ENCODE measurements around the gene SEMA3G. TPM values are rescaled to one million over a fixed set of nuclear protein-coding genes. Genes with fewer than 3 reads are reported as not detected.

Gene SEMA3G
- total RNA-seq, 2 experiments from 2014 or later = not detected

DNA sequence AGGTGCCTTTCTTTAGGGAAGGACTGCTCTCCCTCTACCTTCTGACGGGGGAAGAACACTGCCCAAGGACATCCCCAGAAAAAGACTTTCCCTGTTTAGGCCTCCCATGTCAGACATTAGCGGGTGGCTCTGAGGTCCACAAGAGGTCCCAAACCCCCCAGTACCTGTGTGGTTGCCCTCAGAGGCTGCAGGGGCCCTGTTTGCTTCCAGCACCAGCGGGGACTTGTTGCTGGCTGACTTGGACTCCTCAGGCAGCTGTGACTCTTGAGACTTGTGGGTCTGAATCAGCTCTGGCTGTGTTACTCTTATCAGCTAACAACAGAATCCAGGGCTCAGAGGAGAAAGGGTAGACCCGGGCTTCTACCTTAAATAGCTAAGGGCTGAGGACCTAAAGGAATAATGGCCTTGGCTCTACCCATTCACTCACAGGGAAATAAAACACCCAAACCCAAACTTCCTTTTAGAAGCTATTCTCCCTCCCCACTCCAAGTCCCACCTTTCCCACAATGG is 39.2 kb downstream of the SEMA3G start:
- Mint-ChIP-seq H3K4me3 (no peak overlapping the region), H3K27ac (peak overlapping the region; percentile 49), H3K36me3 (ENCODE audit: low read depth) (peaks cover 33% of the 10 kb centered on the region), H3K9me3 (no peaks in the 10 kb centered on the region), H3K27me3 (no peaks in the 10 kb centered on the region), H3K4me1 (ENCODE audit: low read depth) (peaks cover 22% of the 10 kb centered on the region)
- intact Hi-C loops (cut with micrococcal nuclease) = no loop called here
- no peak for ATAC-seq
- CTCF ChIA-PET = interaction anchor here (1.4 to 1.5 kb wide), 2 partner anchors 23 to 41 kb away, joined by 3 to 5 read pairs; no protein-coding TSS in a partner anchor
- TF ChIP-seq, protein P1, sequence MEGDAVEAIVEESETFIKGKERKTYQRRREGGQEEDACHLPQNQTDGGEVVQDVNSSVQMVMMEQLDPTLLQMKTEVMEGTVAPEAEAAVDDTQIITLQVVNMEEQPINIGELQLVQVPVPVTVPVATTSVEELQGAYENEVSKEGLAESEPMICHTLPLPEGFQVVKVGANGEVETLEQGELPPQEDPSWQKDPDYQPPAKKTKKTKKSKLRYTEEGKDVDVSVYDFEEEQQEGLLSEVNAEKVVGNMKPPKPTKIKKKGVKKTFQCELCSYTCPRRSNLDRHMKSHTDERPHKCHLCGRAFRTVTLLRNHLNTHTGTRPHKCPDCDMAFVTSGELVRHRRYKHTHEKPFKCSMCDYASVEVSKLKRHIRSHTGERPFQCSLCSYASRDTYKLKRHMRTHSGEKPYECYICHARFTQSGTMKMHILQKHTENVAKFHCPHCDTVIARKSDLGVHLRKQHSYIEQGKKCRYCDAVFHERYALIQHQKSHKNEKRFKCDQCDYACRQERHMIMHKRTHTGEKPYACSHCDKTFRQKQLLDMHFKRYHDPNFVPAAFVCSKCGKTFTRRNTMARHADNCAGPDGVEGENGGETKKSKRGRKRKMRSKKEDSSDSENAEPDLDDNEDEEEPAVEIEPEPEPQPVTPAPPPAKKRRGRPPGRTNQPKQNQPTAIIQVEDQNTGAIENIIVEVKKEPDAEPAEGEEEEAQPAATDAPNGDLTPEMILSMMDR (IDR thresholded peaks at IDR 0.05) = no peak
- no peak for DNase-seq
- POLR2A ChIA-PET = interaction anchor here (1.0 to 1.7 kb wide), 4 partner anchors 8 to 43 kb away, joined by 3 to 7 read pairs (median 4); no protein-coding TSS in a partner anchor

DNA sequence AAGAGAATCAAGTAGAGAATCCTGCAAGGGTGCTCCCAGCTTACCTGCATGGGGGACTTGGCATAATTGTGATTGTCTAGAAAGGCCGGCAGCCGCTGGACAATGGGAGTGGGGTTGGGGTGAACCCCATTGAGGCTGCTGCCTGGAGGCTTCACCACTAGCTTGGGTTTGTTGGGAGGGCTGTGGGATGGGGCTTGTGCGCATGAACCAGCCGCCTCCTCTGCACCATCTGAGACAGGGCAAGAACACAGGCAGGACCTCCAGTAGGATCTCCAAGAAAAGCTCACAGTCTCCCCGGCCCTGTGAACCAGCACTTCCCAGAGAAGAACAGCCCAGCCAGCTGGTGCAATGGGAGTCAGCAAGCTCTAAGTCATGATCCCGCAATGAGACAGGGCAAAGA is 39.8 kb downstream of the SEMA3G start:
- TF ChIP-seq, protein P1 (IDR thresholded peaks at IDR 0.05) = no peak
- intact Hi-C loops (cut with micrococcal nuclease) = no loop called here
- POLR2A ChIA-PET = interaction anchor here (1.0 to 1.3 kb wide), 2 partner anchors 9 to 347 kb away, joined by 3 read pairs; no protein-coding TSS in a partner anchor
- H3K4me3 Mint-ChIP-seq = no peak overlapping the region
- H3K27me3 Mint-ChIP-seq = no peaks in the 10 kb centered on the region
- no peaks in the 10 kb centered on the region for H3K9me3 Mint-ChIP-seq
- DNase-seq (no peak), ATAC-seq (no peak)
- peaks cover 33% of the 10 kb centered on the region for H3K36me3 Mint-ChIP-seq (ENCODE audit: low read depth)
- peaks cover 22% of the 10 kb centered on the region for H3K4me1 Mint-ChIP-seq (ENCODE audit: low read depth)
- H3K27ac Mint-ChIP-seq = peak overlapping the region; percentile 42
- CTCF ChIA-PET = interaction anchor here (0.7 to 1.5 kb wide), 2 partner anchors 15 to 42 kb away, joined by 3 read pairs; no protein-coding TSS in a partner anchor

DNA sequence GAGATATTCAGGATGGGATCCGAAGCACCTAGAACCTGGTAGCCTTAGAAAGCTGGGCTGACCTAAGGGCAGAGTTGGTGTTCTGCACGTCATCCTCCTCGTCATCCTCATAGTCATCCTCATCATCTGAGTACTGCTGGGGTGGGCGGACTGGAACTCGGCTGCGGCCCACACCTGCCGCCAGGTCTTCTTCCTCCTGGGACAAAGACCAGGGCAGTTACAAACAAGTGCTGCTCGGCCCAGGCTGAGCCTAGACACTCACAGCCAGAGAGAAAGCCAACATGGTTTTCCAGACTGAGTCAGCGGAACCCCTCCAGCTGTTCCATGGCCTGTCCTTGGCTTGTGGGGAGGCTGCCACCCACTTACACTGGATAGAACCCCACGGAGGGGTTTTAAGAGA is 40.5 kb downstream of the SEMA3G start:
- TF ChIP-seq, protein P1 (IDR thresholded peaks at IDR 0.05) = no peak
- ATAC-seq (no peak), DNase-seq (no peak)
- H3K27me3 Mint-ChIP-seq = no peaks in the 10 kb centered on the region
- H3K27ac Mint-ChIP-seq = no peak overlapping the region
- ChIA-PET POLR2A (interaction anchor here (0.6 to 1.3 kb wide), 4 partner anchors 8 to 346 kb away, joined by 3 read pairs; no protein-coding TSS in a partner anchor), CTCF (interaction anchor here (0.7 kb wide), 1 partner anchor 14 kb away, joined by 3 read pairs; no protein-coding TSS in a partner anchor)
- H3K9me3 Mint-ChIP-seq = no peaks in the 10 kb centered on the region
- peaks cover 22% of the 10 kb centered on the region for H3K4me1 Mint-ChIP-seq (ENCODE audit: low read depth)
- H3K4me3 Mint-ChIP-seq = no peak overlapping the region
- intact Hi-C loops (cut with micrococcal nuclease) = no loop called here
- H3K36me3 Mint-ChIP-seq (ENCODE audit: low read depth) = peaks cover 33% of the 10 kb centered on the region

DNA sequence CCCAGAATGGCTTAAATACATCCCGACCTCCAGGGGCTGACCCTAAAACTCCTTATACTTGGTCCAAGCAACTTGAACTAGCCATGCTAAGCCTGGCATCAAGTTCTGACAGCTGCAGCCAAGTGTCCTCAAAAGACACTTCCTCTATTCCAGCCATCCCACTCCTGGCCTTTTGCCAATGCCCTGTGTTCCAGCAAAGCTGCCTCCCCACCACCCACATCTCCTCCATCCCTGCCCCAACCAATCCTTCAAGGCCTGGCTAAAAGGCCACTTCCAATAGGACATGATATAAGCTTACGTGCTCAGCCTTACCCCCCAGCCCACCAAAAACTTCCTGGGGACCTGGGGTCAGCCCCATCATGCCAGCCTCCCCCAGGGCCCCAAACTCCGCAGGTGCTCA is 40.9 kb downstream of the SEMA3G start:
- POLR2A ChIA-PET = interaction anchor here (0.9 to 1.3 kb wide), 3 partner anchors 8 to 346 kb away, joined by 3 read pairs; no protein-coding TSS in a partner anchor
- TF ChIP-seq, protein P1 (IDR thresholded peaks at IDR 0.05) = no peak

DNA sequence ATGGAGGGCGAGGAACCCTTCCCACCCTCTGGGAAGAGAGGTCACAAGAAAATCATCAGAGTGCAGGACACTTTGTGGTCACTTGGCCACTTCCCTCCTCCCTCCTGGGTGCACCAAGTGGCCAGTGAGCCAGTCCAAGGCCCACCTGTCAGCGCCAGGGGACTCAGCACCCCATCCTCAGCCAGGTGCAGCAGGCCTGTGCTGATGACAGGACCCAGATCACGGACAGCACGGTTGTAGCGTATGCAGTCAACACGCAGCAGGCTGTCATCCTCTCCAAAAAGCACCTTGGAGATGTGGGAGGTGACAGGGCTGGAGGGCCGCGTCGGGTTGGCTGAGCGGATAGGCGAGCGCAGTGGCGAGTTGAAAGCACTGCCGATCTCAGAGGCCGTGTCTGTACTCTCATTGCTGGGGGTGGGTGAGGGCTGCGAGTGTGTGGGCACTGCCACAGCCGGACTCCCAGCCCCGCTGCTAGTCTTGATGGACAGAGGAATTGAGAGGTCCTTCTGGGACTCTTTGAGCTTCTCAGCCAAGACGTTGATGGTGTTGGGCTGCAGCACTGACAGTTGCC is 41.5 kb downstream of the SEMA3G start:
- ATAC-seq (no peak), DNase-seq (no peak)
- H3K4me3 Mint-ChIP-seq = no peak overlapping the region
- TF ChIP-seq, protein P1 (IDR thresholded peaks at IDR 0.05) = no peak
- no peak overlapping the region for H3K27ac Mint-ChIP-seq
- peaks cover 13% of the 10 kb centered on the region for H3K4me1 Mint-ChIP-seq (ENCODE audit: low read depth)
- H3K36me3 Mint-ChIP-seq (ENCODE audit: low read depth) = peaks cover 29% of the 10 kb centered on the region
- no peaks in the 10 kb centered on the region for H3K27me3 Mint-ChIP-seq
- ChIA-PET CTCF (no interaction called here), POLR2A (interaction anchor here (1.0 to 1.2 kb wide), 2 partner anchors 9 to 219 kb away, joined by 3 read pairs; no protein-coding TSS in a partner anchor)
- no peaks in the 10 kb centered on the region for H3K9me3 Mint-ChIP-seq
- intact Hi-C loops (cut with micrococcal nuclease) = no loop called here

More for the DNA sequence above, 40.9 kb downstream of the SEMA3G start:
- CTCF ChIA-PET = no interaction called here
- Mint-ChIP-seq H3K4me1 (ENCODE audit: low read depth) (peaks cover 19% of the 10 kb centered on the region), H3K4me3 (no peak overlapping the region), H3K27ac (no peak overlapping the region), H3K9me3 (no peaks in the 10 kb centered on the region), H3K27me3 (no peaks in the 10 kb centered on the region), H3K36me3 (ENCODE audit: low read depth) (peaks cover 33% of the 10 kb centered on the region)
- ATAC-seq (no peak), DNase-seq (no peak)
- intact Hi-C loops (cut with micrococcal nuclease) = no loop called here

Measured in activated CD8-positive, alpha-beta T cell treated with anti-CD3 and anti-CD28 coated beads for 36 hours (primary cell).